GM10847 (cell line): ENCODE data around the gene NAGLU.

Experiments
- POLR2A ChIP-seq: IDR thresholded peaks from 2 replicates; pipeline ENCODE4 v1.6.1; 2011; ENCODE audit not compliant: insufficient read length; ENCODE audit errors: extremely low read depth

Gene NAGLU

GRCh38 chr17:42565523-42566214 lies 29.6 kb downstream of the NAGLU start:
- TF ChIP-seq POLR2A, result no peak

GRCh38 chr17:42566215-42566882 lies 30.3 kb downstream of the NAGLU start:
- TF ChIP-seq POLR2A, result no peak

GRCh38 chr17:42566883-42567573 lies 31.0 kb downstream of the NAGLU start, which contains the start of gene MLX:
Gene MLX (plus strand): TSS chr17:42567100. CDS start chr17:42567125, 25 bp downstream.
- peak; percentile 49 for TF ChIP-seq POLR2A

- TF ChIP-seq POLR2A, result no peak
Measured at GRCh38 chr17:42568341-42569111, 32.5 kb downstream of the NAGLU start.

GRCh38 chr17:42571435-42572225 lies 35.6 kb downstream of the NAGLU start:
- no peak for TF ChIP-seq POLR2A

- no peak for TF ChIP-seq POLR2A
Measured at GRCh38 chr17:42573095-42573494, 37.1 kb downstream of the NAGLU start.

GRCh38 chr17:42574463-42574862 lies 38.4 kb downstream of the NAGLU start:
- TF ChIP-seq POLR2A, result no peak

GRCh38 chr17:42577140-42577531 lies 41.1 kb downstream of the NAGLU start:
- no peak for TF ChIP-seq POLR2A

GRCh38 chr17:42577532-42578281 lies 41.7 kb downstream of the NAGLU start, which contains the start of gene PSMC3IP:
Gene PSMC3IP (minus strand): TSS chr17:42577729. CDS start chr17:42577686, 43 bp downstream.
- peak; percentile 75 for TF ChIP-seq POLR2A

GRCh38 chr17:42578282-42578869 lies 42.3 kb downstream of the NAGLU start:
- TF ChIP-seq POLR2A, result no peak

GRCh38 chr17:42579794-42580551 lies 43.9 kb downstream of the NAGLU start:
- TF ChIP-seq POLR2A, result no peak

- TF ChIP-seq POLR2A, result no peak
Measured at GRCh38 chr17:42581744-42582270, 45.8 kb downstream of the NAGLU start.
